ENCODE measurements around the gene SNUPN.
"Not testable (repeated sequence)": the region's sequence is repeated elsewhere in the genome, so short reads cannot be mapped to it uniquely, and the experiment has no call there.

GRCh38 chr15:75582943-75583342, 42.6 kb downstream of the SNUPN start:
- not testable (repeated sequence) for TF ChIP-seq EP300 (IDR thresholded peaks at IDR 0.05)
- TF ChIP-seq, protein P1, sequence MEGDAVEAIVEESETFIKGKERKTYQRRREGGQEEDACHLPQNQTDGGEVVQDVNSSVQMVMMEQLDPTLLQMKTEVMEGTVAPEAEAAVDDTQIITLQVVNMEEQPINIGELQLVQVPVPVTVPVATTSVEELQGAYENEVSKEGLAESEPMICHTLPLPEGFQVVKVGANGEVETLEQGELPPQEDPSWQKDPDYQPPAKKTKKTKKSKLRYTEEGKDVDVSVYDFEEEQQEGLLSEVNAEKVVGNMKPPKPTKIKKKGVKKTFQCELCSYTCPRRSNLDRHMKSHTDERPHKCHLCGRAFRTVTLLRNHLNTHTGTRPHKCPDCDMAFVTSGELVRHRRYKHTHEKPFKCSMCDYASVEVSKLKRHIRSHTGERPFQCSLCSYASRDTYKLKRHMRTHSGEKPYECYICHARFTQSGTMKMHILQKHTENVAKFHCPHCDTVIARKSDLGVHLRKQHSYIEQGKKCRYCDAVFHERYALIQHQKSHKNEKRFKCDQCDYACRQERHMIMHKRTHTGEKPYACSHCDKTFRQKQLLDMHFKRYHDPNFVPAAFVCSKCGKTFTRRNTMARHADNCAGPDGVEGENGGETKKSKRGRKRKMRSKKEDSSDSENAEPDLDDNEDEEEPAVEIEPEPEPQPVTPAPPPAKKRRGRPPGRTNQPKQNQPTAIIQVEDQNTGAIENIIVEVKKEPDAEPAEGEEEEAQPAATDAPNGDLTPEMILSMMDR (IDR thresholded peaks at IDR 0.05), result not testable (repeated sequence)

Measured in tibial nerve (tissue), 4 donors.